NCI-H1092 (cell line): ENCODE measurements around the gene DNAJC13.
"Not testable (repeated sequence)": the region's sequence is repeated elsewhere in the genome, so short reads cannot be mapped to it uniquely, and the experiment has no call there.

Experiments
- DNase-seq: peaks from one replicate; lab custom pipeline; 2025; lab: John Stamatoyannopoulos, UW

Gene DNAJC13

DNA sequence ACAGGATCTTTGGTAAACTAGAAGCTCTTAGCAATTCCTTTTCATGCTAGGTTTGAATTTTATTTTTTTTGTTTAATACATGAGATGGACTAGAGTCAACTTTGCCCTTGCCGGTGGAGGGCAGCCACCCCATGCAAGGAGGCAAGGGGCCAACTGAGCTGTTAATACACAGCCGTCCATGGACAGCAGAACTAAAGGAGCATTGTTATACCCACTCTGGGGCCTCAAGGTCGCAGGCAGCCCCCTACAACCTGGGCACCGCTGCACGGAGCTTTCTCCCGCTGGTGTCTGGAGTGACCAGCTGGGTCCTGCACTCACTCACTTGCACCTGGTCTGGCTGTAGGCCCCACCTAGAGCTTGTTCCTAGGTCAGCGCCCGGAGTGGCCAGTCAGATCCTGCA, 131.9 kb downstream of the DNAJC13 start:
- no peak for DNase-seq

DNA sequence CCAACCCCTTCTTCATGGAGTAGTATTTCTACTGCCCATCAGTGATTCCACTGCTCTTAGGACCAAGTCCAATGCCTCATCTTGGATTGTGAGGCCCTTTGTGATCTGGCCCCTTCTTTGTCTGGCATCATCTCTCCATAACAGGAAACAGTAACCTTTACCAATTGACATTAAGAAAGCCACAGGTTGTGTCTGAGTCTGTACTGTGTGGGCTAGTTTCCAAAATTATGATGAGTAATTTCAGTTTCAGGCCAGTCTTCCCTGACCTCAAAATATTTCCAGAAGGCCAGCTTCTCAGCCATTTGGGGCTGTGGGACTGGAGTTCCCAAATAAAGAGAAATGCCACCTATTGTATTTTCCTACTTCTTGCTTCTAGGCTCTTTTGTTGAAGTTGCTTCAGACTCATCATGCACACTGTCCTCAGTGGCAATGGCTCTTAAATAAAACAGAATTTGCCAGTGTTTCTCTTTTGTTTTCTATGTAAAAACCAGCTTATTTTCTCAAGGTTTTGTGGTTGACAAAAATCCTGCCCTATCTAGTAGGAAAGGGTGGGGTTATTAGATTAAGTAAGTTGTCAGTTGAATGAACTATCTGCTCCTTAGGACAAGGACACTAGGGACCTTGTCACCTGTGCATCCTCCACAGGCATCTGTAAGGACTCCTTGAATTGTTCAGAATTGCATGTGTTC, 132.7 kb downstream of the DNAJC13 start:
- DNase-seq, result no peak

- DNase-seq, result no peak
Measured at GRCh38 chr3:132550579-132551305, 133.4 kb downstream of the DNAJC13 start.

- no peak for DNase-seq
Measured at GRCh38 chr3:132553826-132554225, 136.5 kb downstream of the DNAJC13 start.

DNA sequence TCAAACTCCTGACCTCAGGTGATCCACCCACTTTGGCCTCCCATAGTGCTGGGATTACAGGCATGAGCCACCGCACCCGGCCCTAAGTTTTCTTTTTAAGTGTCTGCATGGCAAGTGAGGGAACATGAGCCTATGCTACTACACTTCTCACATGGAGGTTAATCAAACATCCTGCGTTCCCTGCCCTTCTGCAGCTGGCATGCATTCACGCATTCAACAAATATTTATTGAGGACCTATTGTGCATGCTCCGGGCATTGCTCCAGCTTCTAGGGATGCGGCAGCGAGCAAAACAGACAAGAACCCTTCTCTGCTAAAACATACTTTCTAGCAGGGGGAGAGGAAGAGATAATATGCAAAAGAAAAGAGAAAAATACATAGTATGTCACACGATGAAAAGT, 137.1 kb downstream of the DNAJC13 start:
- DNase-seq, result peak; percentile 39

DNA sequence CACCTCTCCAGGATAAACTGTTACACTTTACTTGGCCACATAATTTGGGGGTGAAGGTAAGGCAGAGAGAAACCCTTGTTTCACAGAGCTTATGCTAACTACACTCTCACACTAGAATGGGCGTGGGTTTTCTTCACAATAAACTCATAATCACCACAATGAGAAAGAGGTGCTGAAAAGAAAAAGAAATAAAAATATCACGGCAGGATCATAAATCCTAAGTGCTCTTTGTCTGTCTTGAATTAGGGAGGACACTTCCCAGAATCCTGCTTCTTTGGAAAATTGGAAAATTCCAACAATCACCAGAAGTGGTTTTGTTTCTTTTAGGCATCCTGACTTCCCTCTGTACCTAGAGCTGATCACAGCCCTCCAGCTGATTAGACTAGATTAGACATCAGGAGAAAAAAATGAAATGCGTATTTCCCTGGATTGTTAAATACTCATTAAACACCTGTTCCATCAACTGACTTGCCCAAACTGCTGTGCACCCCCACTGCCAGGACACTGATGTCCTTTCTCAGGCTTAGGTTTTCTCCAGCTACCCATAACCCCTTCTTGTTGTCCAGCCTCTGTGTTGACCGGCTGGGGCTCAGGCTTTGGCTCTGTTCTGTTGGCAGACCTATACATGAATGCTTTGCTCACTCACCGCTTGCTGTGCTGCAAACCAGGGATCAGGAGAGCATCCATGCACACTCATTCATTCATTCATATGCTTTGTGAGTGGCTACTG, 138.2 kb downstream of the DNAJC13 start:
- no peak for DNase-seq

GRCh38 chr3:132556036-132556386, 138.7 kb downstream of the DNAJC13 start:
- not testable (repeated sequence) for DNase-seq

DNA sequence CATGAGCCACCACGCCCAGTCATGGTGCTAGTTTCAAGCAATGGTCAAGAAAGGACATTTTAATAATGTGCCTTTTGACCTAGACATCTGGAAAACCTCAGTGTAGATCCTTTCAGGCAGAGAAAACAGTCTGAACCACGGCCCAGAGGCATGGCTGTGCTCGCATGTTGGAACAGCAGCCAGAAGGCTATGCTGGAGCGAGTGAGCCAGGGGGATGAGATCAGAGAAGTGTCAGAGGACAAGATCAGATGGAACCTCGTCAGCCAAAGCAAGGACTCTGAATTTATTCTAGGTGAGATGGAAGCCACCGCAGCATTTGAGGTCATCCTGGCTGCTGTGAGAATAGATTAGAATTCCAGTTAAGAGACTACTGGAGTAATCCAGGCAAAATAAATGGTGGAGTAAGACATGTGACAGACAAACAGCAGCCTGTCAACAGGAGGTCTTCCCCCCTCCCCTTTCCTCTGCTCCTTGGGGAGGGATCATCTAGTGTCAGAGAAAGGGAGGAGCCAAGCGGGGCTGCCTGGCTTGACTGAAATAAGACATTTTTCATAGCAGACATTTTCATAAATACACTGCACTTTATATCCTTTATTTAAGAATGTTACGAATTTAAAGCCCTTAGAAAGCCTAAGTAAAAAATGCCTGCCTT, 139.3 kb downstream of the DNAJC13 start:
- no peak for DNase-seq

DNA sequence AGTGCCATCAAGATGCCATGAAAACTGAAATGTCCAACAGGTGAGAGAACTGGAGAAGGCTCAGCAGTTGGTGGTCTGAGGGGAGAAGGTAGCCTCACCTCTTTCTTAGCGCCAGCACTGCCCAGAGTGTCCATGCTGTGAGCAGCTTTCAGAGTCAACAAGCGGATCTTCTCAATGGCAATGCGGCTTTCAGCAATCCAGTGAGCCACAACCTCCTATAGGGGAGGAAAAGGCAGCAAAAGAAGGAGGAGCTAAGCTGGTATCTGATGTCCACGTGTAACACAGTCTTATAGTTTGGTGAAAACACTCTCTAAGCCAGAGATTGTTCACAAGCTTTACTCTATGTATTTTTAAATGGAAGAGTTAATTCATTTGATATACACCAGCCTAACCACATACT, 143.7 kb downstream of the DNAJC13 start:
- no peak for DNase-seq

- no peak for DNase-seq
Measured at GRCh38 chr3:132563420-132564069, 146.2 kb downstream of the DNAJC13 start.

- DNase-seq, result no peak
Measured at GRCh38 chr3:132564070-132564465, 146.8 kb downstream of the DNAJC13 start.

DNA sequence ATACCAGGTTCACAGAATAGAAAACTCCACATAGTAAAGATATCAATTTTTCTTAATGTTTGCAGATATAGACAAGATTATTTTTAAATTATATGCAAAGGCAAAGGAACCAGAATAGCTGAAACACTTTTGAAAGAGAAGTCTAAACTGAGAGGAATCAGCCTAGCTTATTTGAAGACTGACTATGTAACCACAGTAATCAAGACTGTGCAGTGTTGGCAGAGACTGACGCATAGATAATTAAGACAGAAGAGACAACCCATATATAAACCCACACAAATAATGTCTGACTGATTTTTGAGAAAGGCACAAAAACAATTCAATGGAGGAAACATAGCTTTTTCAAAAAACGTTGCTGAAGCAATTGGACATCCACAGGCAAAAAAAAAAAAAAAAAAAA, 151.1 kb downstream of the DNAJC13 start:
- DNase-seq, result no peak

- no peak for DNase-seq
Measured at GRCh38 chr3:132569153-132569552, 151.9 kb downstream of the DNAJC13 start.

- no peak for DNase-seq
Measured at GRCh38 chr3:132569580-132569979, 152.3 kb downstream of the DNAJC13 start.

GRCh38 chr3:132570016-132570415, 152.7 kb downstream of the DNAJC13 start:
- no peak for DNase-seq

DNA sequence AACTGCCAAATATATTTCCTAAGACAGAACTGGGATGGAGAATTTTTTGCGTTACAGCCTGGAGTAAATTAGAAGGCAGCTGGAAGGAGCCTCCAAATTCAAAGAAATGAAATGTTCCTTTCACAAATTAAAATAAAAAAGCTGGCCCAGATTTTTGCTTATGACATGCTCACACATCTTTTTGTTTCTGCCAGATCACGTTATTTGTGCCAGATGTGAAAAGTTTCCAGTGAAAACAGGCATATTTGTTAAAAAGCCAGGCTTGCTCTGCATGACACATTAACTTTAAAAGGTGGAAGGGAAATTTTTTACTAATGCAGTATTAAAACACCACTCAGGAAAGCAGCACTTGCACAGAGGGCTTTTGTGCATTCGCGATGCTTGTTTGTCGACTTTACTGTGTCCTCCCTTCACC, 156.5 kb downstream of the DNAJC13 start:
- no peak for DNase-seq

GRCh38 chr3:132587401-132587800, 170.1 kb downstream of the DNAJC13 start:
- no peak for DNase-seq
